Measurements from ENCODE around the gene GORAB. TPM values are rescaled to one million over a fixed set of nuclear protein-coding genes. Genes with fewer than 3 reads are reported as not detected.

The GORAB gene
- total and polyA plus RNA-seq, 9 of the 15 experiments (the other 6 are each of a cell fraction or from before 2014, with no cell fraction given), result 4.4 to 12.9 (median 8.9) TPM

DNA sequence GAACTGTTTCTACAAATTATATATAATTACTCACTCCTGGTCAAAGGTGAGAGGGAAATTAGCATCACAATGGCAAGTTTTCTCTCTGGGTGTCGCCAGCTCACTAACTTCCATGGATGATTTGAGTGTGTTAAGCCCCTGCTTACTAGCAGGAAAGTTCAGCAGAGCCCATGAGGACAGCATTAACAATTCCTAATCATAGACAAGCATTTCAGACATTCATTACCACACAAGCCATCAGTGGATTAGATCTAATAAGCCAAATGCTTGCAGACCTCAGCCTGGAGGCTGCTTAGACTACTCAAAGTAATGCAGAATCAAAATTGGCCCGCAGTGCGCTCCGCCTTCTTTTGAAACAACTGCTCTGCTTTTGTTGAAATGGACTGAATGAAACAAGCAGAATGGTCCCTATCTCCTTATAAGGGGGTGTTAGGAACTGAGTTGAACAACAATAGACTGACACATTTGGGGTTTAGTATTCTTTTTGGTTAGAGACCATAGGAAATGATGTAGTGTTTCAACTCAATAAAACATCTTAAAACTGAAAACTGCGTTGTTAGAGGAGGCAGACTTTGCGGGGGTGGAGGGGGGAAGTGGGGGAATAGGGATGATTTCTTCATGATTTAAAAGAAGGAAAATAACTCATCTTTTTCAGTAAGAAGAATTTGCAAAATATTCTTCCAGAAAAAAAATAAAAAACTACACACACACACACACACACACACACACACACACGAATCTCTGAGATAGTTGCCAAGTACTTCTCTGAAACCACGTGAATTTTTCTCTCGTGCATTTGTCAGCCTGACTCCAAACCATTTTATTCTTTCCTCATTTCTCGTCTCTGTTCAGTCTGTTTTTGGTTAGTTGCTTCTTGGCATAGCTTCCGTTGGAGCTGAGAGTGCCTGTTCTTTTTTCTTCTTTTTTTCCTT lies 54.6 kb downstream of the GORAB start (continued):
- TF ChIP-seq, protein P1, sequence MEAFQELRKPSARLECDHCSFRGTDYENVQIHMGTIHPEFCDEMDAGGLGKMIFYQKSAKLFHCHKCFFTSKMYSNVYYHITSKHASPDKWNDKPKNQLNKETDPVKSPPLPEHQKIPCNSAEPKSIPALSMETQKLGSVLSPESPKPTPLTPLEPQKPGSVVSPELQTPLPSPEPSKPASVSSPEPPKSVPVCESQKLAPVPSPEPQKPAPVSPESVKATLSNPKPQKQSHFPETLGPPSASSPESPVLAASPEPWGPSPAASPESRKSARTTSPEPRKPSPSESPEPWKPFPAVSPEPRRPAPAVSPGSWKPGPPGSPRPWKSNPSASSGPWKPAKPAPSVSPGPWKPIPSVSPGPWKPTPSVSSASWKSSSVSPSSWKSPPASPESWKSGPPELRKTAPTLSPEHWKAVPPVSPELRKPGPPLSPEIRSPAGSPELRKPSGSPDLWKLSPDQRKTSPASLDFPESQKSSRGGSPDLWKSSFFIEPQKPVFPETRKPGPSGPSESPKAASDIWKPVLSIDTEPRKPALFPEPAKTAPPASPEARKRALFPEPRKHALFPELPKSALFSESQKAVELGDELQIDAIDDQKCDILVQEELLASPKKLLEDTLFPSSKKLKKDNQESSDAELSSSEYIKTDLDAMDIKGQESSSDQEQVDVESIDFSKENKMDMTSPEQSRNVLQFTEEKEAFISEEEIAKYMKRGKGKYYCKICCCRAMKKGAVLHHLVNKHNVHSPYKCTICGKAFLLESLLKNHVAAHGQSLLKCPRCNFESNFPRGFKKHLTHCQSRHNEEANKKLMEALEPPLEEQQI (IDR thresholded peaks at IDR 0.05), result no peak
- TF ChIP-seq GATAD2A (IDR thresholded peaks at IDR 0.05), result no peak
- no peak for TF ChIP-seq TCF7 (IDR thresholded peaks at IDR 0.05; ENCODE audit: borderline replicate concordance)
- no peak for TF ChIP-seq MTA1 (IDR thresholded peaks at IDR 0.05; ENCODE audit: borderline replicate concordance)
- no peak for TF ChIP-seq PHF20 (IDR thresholded peaks at IDR 0.05; ENCODE audit: partially characterized antibody)
- no peak for TF ChIP-seq PTRF (tag; IDR thresholded peaks at IDR 0.05)
- no peak for TF ChIP-seq ZBTB1 (CRISPR knock-in tag; IDR thresholded peaks at IDR 0.05; ENCODE audit: borderline replicate concordance, low read depth)

DNA sequence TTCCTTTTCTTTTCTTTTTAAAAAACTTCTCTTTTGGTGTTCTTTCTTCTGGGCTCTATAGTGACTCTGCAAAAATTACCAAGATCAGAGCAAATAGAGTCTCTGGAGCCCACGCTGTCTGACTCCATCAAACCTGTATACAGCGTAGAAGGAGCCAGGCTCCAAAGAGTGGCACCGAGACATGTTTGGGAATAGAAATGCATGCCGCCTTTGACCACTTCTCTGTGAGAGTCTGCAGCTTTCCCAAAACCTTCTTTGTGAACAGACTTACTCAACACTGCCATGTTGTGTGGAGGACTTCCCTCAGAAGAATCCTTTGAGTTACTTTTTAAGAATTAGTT lies 55.3 kb downstream of the GORAB start:
- Histone ChIP-seq H3K9me1 (ENCODE audit: control insufficient read depth, insufficient read depth, low read length) (no peaks in the 10 kb centered on the region), H2AFZ (ENCODE audit: low read depth, low read length) (no peak overlapping the region), H3K9me3 (replicated peaks; ENCODE audit: control insufficient read depth, insufficient read depth, low read depth, low read length) (no peaks in the 10 kb centered on the region), H3K4me3 (no peak overlapping the region), H3K4me2 (ENCODE audit: insufficient read depth, low read length) (no peak overlapping the region), H3K9ac (ENCODE audit: insufficient read depth in 1 of 2, low read depth in 2 of 2, low read length in 2 of 2) (no peak overlapping the region), H3K27ac (ENCODE audit: extremely low read depth, low read depth, low read length) (no peak overlapping the region), H3K27me3 (ENCODE audit: control insufficient read depth in 2 of 2, insufficient read depth in 2 of 2, low read length in 2 of 2) (no peaks in the 10 kb centered on the region), H3K4me1 (replicated peaks in 1 of 2; ENCODE audit: control insufficient read depth in 2 of 2, insufficient read depth in 2 of 2, low read length in 2 of 2) (no peaks in the 10 kb centered on the region), H3K79me2 (ENCODE audit: control insufficient read depth, insufficient read depth, low read length) (no peaks in the 10 kb centered on the region), H3K36me3 (ENCODE audit: control insufficient read depth, insufficient read depth, low read length) (no peaks in the 10 kb centered on the region), H4K20me1 (replicated peaks; ENCODE audit: control insufficient read depth, insufficient read depth, low read length) (no peaks in the 10 kb centered on the region)
- TF ChIP-seq HOXB6 (CRISPR knock-in tag; IDR thresholded peaks at IDR 0.05; ENCODE audit: borderline replicate concordance) (no peak), MAFG (tag; conservative IDR thresholded peaks at IDR 0.05) (0 out of 2 replicates have a peak, but pooled peaks have one; percentile 14)
- ATAC-seq (no peak), FAIRE-seq (no peak), DNase-seq (ENCODE audit: extremely low read depth in 1 of 4, low spot score in 3 of 4) (no peak)
- WGBS (ENCODE audit: insufficient coverage, low coverage, missing lambda C conversion rate), result 0% methylated on average over 4 of the region's 4 CpGs
- in situ Hi-C loops (cut with MboI) (no loop called here), intact Hi-C loops (cut with micrococcal nuclease) (no loop called here)
- BruUV-seq (replicated peaks), result no TSS peak
- CTCF ChIA-PET (ENCODE audit: low intra/inter-chr PET ratio), result no interaction called here
- POLR2A ChIA-PET, result no interaction called here

Measured in K562 (cell line).